ENCODE measurements around the gene FAM118A. TPM values are rescaled to one million over a fixed set of nuclear protein-coding genes. Genes with fewer than 3 reads are reported as not detected.
"Not testable (repeated sequence)": the region's sequence is repeated elsewhere in the genome, so short reads cannot be mapped to it uniquely, and the experiment has no call there.

Gene FAM118A
- polyA plus RNA-seq, 6 donors from 2014 or later = 11.2 to 72.1 (median 37.0) TPM

- no peaks in the 10 kb centered on the region for H3K9me3 Mint-ChIP-seq
- H3K4me1 Mint-ChIP-seq = peaks cover 35 to 58% (median 49%) of the 10 kb centered on the region in 3 donors
- H3K4me3 Mint-ChIP-seq = no peak overlapping the region
- ATAC-seq (ENCODE audit: low read depth in 2 of 2) (no peak), DNase-seq (no peak)
- H3K36me3 Mint-ChIP-seq = peaks cover 9% of the 10 kb centered on the region in 2 donors
- peak overlapping the region in 5 of 6 donors; percentile 97 to 99 (median 99) for H3K27ac Mint-ChIP-seq
- no peaks in the 10 kb centered on the region for H3K27me3 Mint-ChIP-seq
These were observed 9.6 kb downstream of the FAM118A start for GRCh38 chr22:45319324-45319685.

GRCh38 chr22:45320357-45320976, 10.7 kb downstream of the FAM118A start:
- no peak for DNase-seq

GRCh38 chr22:45321827-45322226, 12.1 kb downstream of the FAM118A start:
- Mint-ChIP-seq H3K27ac (peak overlapping the region in 5 of 6 donors; percentile 33 to 61 (median 47)), H3K4me1 (peaks cover 35 to 52% (median 41%) of the 10 kb centered on the region in 3 donors), H3K9me3 (no peaks in the 10 kb centered on the region), H3K4me3 (no peak overlapping the region), H3K36me3 (peaks cover 16 to 23% of the 10 kb centered on the region in 2 donors), H3K27me3 (no peaks in the 10 kb centered on the region)
- DNase-seq (no peak), ATAC-seq (ENCODE audit: low read depth in 2 of 2) (no peak)

More at GRCh38 chr22:45320357-45320976, 10.7 kb downstream of the FAM118A start:
- Mint-ChIP-seq H3K27ac (peak overlapping the region in 3 of 6 donors; percentile 32 to 98 (median 81)), H3K4me1 (peaks cover 33 to 52% (median 50%) of the 10 kb centered on the region in 3 donors), H3K4me3 (no peak overlapping the region), H3K9me3 (no peaks in the 10 kb centered on the region), H3K27me3 (no peaks in the 10 kb centered on the region), H3K36me3 (peaks cover 15 to 16% of the 10 kb centered on the region in 2 donors)
- no peak for ATAC-seq (ENCODE audit: low read depth in 2 of 2)

DNA sequence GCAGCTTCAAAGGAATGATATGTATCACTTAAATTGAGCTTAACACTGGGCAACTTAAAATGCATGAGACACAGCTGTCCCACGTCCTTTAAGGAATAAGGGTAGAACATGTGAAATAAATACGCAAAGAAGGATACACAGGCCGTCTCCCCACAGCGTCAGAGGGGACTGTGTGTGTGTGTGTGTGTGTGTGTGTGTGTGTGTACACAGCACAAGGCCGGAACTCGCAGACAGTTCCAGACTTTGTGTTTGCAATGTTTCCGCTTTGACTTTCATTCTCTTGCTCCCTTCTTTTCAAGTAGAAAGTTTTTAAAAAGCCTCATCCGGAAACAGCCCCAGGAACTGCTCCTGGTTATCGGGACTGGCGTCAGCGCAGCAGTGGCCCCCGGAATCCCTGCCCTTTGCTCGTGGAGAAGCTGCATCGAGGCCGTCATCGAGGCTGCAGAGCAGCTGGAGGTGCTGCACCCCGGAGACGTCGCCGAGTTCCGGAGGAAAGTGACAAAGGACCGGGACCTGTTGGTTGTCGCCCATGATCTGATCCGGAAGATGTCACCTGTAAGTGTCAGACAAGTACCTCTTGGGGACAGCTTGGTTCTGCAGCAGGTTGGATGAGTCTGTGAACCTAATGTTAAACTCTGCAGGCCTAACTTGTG, 13.3 kb downstream of the FAM118A start:
- DNase-seq (no peak), ATAC-seq (ENCODE audit: low read depth in 2 of 2) (no peak)
- peaks cover 20 to 30% of the 10 kb centered on the region in 2 donors for H3K36me3 Mint-ChIP-seq
- no peak overlapping the region for H3K4me3 Mint-ChIP-seq
- no peaks in the 10 kb centered on the region for H3K27me3 Mint-ChIP-seq
- peak overlapping the region in 1 of 6 donors; percentile 62 for H3K27ac Mint-ChIP-seq
- peaks cover 32 to 46% (median 36%) of the 10 kb centered on the region in 3 donors for H3K4me1 Mint-ChIP-seq
- H3K9me3 Mint-ChIP-seq = no peaks in the 10 kb centered on the region

- ATAC-seq (ENCODE audit: low read depth in 2 of 2) = no peak
- Mint-ChIP-seq H3K27ac (peak overlapping the region in 2 of 6 donors; percentile 23 to 47), H3K4me1 (peaks cover 25 to 39% (median 29%) of the 10 kb centered on the region in 3 donors), H3K4me3 (no peak overlapping the region), H3K9me3 (no peaks in the 10 kb centered on the region), H3K36me3 (peaks cover 20 to 30% of the 10 kb centered on the region in 2 donors), H3K27me3 (no peaks in the 10 kb centered on the region)
- DNase-seq = no peak
These were observed 14.0 kb downstream of the FAM118A start for GRCh38 chr22:45323695-45324094.

DNA sequence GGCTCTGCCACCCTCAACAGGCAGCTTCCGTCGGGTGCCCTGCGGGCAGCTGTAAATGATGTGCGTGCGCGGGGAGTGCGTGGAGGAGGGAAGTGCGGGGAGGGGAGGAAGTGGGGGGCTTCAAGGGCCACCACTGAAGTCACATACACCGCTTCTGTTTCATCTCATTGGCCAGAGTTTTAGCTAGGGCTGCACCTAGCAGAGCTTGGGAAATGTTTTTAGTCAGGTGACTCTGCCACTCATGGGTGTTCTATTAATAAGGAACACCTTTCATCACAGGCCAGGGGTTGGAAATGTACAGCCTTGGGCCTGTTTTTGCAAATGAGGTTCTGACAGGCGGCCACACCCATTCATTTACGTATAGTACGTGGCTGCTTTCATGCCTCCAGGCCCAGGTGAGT, 14.6 kb downstream of the FAM118A start:
- no peak overlapping the region for H3K4me3 Mint-ChIP-seq
- H3K36me3 Mint-ChIP-seq = peaks cover 20 to 30% of the 10 kb centered on the region in 2 donors
- H3K27ac Mint-ChIP-seq = peak overlapping the region in 2 of 6 donors; percentile 47 to 80
- ATAC-seq (ENCODE audit: low read depth in 2 of 2) (no peak), DNase-seq (no peak)
- no peaks in the 10 kb centered on the region for H3K27me3 Mint-ChIP-seq
- H3K4me1 Mint-ChIP-seq = peaks cover 21 to 33% (median 23%) of the 10 kb centered on the region in 3 donors
- H3K9me3 Mint-ChIP-seq = no peaks in the 10 kb centered on the region

DNA sequence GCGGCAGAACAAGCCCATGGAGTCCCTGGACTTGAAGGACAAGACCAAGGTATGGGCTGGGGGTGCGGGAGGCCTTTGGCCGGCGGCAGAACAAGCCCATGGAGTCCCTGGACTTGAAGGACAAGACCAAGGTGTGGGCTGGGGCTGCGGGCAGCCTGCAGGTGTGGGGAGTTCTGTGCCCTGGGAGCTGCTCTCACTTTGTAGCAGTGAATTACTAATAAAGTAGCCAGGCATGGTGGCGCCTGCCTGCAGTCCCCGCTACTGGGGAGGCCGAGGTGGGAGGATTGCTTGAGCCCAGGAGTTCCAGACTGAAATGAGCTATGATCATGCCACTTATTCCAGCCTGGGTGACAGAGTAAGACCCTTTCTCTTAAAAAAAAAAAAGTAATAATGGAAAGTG, 18.5 kb downstream of the FAM118A start:
- not testable (repeated sequence) for ATAC-seq (ENCODE audit: low read depth in 2 of 2); H3K27ac Mint-ChIP-seq; H3K4me3 Mint-ChIP-seq; H3K27me3 Mint-ChIP-seq; DNase-seq; H3K9me3 Mint-ChIP-seq
- peaks cover 19 to 30% of the 10 kb centered on the region in 2 donors for H3K36me3 Mint-ChIP-seq
- H3K4me1 Mint-ChIP-seq = peaks cover 1 to 17% (median 12%) of the 10 kb centered on the region in 3 donors

- DNase-seq = no peak
- H3K27ac Mint-ChIP-seq = no peak overlapping the region
- H3K27me3 Mint-ChIP-seq = no peaks in the 10 kb centered on the region
- no peak overlapping the region for H3K4me3 Mint-ChIP-seq
- H3K36me3 Mint-ChIP-seq = peaks cover 13 to 23% of the 10 kb centered on the region in 2 donors
- H3K4me1 Mint-ChIP-seq = peaks cover under 1 to 12% (median 11%) of the 10 kb centered on the region in 3 donors
- no peaks in the 10 kb centered on the region for H3K9me3 Mint-ChIP-seq
- ATAC-seq (ENCODE audit: low read depth in 2 of 2) = no peak
These were observed 19.2 kb downstream of the FAM118A start for GRCh38 chr22:45328822-45329529.

DNA sequence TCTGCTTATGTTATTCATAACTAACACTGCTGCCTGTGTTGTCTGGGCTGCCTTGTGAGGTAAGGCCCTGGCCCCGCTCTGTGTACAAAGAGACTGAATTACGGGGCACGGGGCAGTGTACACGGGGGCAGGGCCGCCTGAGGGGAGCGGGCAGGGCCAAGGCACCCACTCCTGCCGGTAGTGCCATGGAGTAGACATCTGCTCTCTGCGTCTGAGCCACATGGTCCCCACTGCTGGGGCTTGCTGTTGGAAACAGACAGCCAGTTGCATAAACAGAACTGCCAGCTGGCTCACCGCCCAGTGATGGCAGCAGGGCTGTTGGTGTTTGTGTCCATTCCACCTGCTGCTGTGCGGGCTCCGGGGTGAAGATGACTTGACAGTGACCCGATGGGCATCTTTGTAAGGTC, 19.8 kb downstream of the FAM118A start:
- Mint-ChIP-seq H3K4me3 (no peak overlapping the region), H3K9me3 (no peaks in the 10 kb centered on the region)

DNA sequence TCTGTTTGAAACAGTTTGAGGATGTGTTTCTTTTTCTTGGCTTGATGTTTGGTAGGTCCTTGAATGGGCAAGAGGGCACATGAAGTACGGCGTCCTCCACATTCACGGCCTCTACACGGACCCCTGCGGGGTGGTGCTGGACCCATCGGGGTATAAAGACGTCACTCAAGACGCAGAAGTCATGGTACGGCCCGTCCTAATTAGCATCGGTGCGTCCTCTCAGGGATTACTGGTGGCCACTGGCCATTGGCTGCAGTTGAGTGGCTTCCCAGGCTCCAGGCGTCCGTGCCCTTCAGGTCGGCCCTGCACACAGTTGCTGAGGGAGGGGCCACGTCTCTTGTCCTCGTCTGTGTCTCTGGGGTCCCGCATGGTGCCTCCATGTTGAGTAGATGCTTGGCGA, 20.8 kb downstream of the FAM118A start:
- H3K4me3 Mint-ChIP-seq = no peak overlapping the region
- no peaks in the 10 kb centered on the region for H3K9me3 Mint-ChIP-seq

More for the DNA sequence above, 19.8 kb downstream of the FAM118A start:
- Mint-ChIP-seq H3K27me3 (no peaks in the 10 kb centered on the region), H3K36me3 (peaks cover 17 to 21% of the 10 kb centered on the region in 2 donors), H3K4me1 (peaks cover 0 to 12% (median 7%) of the 10 kb centered on the region in 3 donors), H3K27ac (peak overlapping the region in 1 of 6 donors; percentile 86)
- DNase-seq (no peak), ATAC-seq (ENCODE audit: low read depth in 2 of 2) (no peak)

DNA sequence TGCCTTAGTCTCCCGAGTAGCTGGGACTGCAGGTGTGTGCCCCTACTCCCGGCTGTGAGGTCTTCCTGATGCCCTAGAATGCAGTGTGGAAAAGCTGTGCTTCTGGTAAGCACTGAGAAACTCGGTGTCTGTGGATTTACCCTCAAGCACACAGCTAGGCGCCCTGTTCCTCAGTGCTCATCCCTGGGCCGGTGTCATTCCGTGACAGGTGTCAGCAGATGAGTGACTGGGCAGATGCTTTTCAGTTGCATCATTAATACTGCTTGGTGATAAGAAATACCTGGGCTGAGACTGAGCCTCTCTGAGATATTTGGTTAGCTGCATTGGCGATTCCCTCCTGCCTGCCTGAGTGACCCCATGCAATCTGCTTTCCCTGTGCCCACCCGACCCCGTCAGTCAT, 21.8 kb downstream of the FAM118A start:
- no peaks in the 10 kb centered on the region for H3K9me3 Mint-ChIP-seq
- H3K36me3 Mint-ChIP-seq = peaks cover 7 to 11% of the 10 kb centered on the region in 2 donors
- H3K4me1 Mint-ChIP-seq = peaks cover 0 to 4% (median 0%) of the 10 kb centered on the region in 3 donors
- H3K4me3 Mint-ChIP-seq = no peak overlapping the region
- ATAC-seq (ENCODE audit: low read depth in 2 of 2) (no peak), DNase-seq (no peak)
- no peaks in the 10 kb centered on the region for H3K27me3 Mint-ChIP-seq
- H3K27ac Mint-ChIP-seq = no peak overlapping the region

More for the DNA sequence above, 20.8 kb downstream of the FAM118A start:
- Mint-ChIP-seq H3K27ac (peak overlapping the region in 1 of 6 donors; percentile 91), H3K4me1 (peaks cover 0 to 6% (median 0%) of the 10 kb centered on the region in 3 donors), H3K27me3 (no peaks in the 10 kb centered on the region), H3K36me3 (peaks cover 11 to 13% of the 10 kb centered on the region in 2 donors)
- ATAC-seq (ENCODE audit: low read depth in 2 of 2) (no peak), DNase-seq (no peak)

- H3K9me3 Mint-ChIP-seq = no peaks in the 10 kb centered on the region
- H3K27me3 Mint-ChIP-seq = no peaks in the 10 kb centered on the region
- H3K36me3 Mint-ChIP-seq = peaks cover 6 to 11% of the 10 kb centered on the region in 2 donors
- H3K27ac Mint-ChIP-seq = no peak overlapping the region
- ATAC-seq (ENCODE audit: low read depth in 2 of 2) = no peak
- H3K4me1 Mint-ChIP-seq = peaks cover 0 to 4% (median 0%) of the 10 kb centered on the region in 3 donors
- H3K4me3 Mint-ChIP-seq = no peak overlapping the region
- DNase-seq = no peak
These were observed 22.3 kb downstream of the FAM118A start for GRCh38 chr22:45332001-45332400.

DNA sequence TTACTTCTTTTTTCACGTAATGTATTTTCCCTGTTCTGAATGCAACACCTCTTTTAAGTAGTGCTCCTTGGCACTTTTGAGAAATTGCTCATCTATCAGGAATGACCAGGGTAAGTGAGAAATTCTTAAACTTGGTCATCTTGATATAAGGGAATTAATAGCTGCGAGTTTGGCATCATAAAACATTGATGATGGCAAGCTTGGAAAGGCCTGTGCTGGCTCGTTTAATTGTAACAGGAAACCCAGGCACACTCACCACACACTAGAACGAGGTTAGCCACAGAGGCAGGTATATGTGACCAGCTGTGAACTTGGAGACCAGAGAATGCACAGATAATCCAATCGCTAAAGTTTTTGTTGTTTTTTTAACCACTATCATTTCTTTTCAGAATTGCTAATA, 24.3 kb downstream of the FAM118A start:
- no peaks in the 10 kb centered on the region for H3K9me3 Mint-ChIP-seq
- H3K4me3 Mint-ChIP-seq = no peak overlapping the region

More for the DNA sequence above, 24.3 kb downstream of the FAM118A start:
- no peak overlapping the region for H3K27ac Mint-ChIP-seq
- no peak for DNase-seq
- H3K36me3 Mint-ChIP-seq = peaks cover 0 to 7% of the 10 kb centered on the region in 2 donors
- no peaks in the 10 kb centered on the region for H3K4me1 Mint-ChIP-seq
- no peaks in the 10 kb centered on the region for H3K27me3 Mint-ChIP-seq
- no peak for ATAC-seq (ENCODE audit: low read depth in 2 of 2)
